Mucosa of rectum (tissue), 2 donors: Measurements from ENCODE around the gene BAIAP2.
A peak's percentile ranks its signal among the peaks of the same experiment; 100 is the strongest.

ENCODE experiments used
- H3K27ac ChIP-seq, 2 donors: one replicate each; pipeline ENCODE4 v1.7.0; 2013; ENCODE audit warnings: inconsistent platforms in 2 of 2, low read depth in 2 of 2, low read length in 2 of 2
- H3K27me3 ChIP-seq, 2 donors: one replicate each; pipeline ENCODE4 v1.7.0; 2013; ENCODE audit warnings: low read length in 2 of 2; ENCODE audit not compliant: control insufficient read depth in 2 of 2, insufficient read depth in 2 of 2
- H3K36me3 ChIP-seq, 2 donors: one replicate each; pipeline ENCODE4 v1.7.0; 2013; ENCODE audit warnings: low read length in 2 of 2; ENCODE audit not compliant: control insufficient read depth in 2 of 2, insufficient read depth in 2 of 2
- H3K4me1 ChIP-seq, 2 donors: one replicate each; pipeline ENCODE4 v1.7.0; 2013; ENCODE audit warnings: low read length in 2 of 2, mild to moderate bottlenecking in 1 of 2; ENCODE audit not compliant: control insufficient read depth in 2 of 2, insufficient read depth in 2 of 2
- H3K4me3 ChIP-seq, 2 donors: one replicate each; pipeline ENCODE4 v1.7.0; 2013; ENCODE audit warnings: low read length in 2 of 2
- H3K9ac ChIP-seq, 2 donors: one replicate each; pipeline ENCODE4 v1.7.0; 2013; ENCODE audit warnings: low read length in 2 of 2, low read depth in 1 of 2, mild to moderate bottlenecking in 1 of 2
- H3K9me3 ChIP-seq, 2 donors: one replicate each; pipeline ENCODE4 v1.7.0; 2013; ENCODE audit warnings: low read length in 2 of 2; ENCODE audit not compliant: control insufficient read depth in 2 of 2
- donor health status: healthy.
- donor health status: Normal muscosa, but diverticular disease.

Gene BAIAP2

DNA sequence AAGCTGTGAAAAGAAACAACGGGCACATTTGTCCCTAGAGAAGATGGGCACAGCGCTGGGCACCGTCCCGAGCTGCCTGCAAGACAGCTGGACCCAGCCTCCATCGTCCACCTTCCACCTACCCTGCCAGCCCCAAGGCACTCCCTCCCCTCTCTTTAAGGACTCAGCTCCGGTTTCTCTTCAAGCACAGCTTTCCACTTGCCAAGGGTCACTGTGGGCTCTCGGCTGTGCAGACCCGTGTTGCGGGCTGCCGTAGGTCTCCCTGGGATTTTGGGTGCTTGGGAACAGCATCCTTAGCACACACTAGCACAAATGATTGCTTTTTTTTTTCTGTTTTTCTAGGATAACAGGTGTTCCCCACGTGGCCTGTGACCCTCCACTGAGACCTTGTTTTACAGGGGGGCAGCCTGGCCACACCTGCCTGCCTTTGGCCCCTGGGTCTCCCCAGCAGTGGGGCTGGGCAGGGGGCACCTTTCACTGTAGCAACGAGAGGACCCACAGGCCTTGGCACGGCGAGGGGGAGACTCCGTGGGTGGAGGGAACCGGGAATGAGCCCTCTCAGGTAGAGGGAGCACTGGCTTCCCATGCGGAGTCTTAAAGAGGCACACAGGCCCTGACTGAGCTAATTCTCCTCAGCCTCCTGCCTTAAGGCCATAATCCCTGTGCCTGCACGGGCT is 41.9 kb upstream of the BAIAP2 start:
- H3K27me3 ChIP-seq: no peaks in the 10 kb centered on the region
- peaks cover 27 to 28% of the 10 kb centered on the region in 2 donors for H3K36me3 ChIP-seq
- H3K4me1 ChIP-seq: peaks cover 18 to 24% of the 10 kb centered on the region in 2 donors
- no peak overlapping the region for H3K27ac ChIP-seq
- H3K4me3 ChIP-seq: peak overlapping the region; percentile 75 to 79
- peak overlapping the region; percentile 49 to 83 for H3K9ac ChIP-seq
- H3K9me3 ChIP-seq: no peaks in the 10 kb centered on the region

DNA sequence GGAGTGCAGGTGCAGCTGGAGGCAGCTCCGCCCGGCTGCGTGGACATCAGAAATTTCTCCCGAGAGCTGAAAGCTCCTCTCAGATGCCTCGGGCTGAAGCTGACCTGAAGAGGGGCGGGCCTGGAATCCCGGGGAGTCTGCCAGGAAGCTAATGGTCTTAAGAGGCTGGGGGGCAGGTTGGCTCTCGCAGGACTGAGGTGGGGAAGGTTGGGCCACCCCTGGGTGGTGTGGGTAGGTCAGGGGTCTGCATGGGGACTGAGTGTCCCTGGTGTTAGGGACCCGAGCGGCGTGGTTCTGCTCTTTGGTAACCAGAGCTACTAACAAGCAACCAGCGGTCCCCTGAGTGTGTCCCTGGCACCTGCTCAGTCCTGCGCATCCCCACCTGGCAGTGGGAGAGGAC is 39.8 kb upstream of the BAIAP2 start:
- Histone ChIP-seq H3K4me3 (no peak overlapping the region), H3K36me3 (peaks cover 42 to 46% of the 10 kb centered on the region in 2 donors), H3K9me3 (no peaks in the 10 kb centered on the region), H3K27ac (no peak overlapping the region), H3K4me1 (peaks cover 14 to 22% of the 10 kb centered on the region in 2 donors), H3K9ac (no peak overlapping the region), H3K27me3 (no peaks in the 10 kb centered on the region)

DNA sequence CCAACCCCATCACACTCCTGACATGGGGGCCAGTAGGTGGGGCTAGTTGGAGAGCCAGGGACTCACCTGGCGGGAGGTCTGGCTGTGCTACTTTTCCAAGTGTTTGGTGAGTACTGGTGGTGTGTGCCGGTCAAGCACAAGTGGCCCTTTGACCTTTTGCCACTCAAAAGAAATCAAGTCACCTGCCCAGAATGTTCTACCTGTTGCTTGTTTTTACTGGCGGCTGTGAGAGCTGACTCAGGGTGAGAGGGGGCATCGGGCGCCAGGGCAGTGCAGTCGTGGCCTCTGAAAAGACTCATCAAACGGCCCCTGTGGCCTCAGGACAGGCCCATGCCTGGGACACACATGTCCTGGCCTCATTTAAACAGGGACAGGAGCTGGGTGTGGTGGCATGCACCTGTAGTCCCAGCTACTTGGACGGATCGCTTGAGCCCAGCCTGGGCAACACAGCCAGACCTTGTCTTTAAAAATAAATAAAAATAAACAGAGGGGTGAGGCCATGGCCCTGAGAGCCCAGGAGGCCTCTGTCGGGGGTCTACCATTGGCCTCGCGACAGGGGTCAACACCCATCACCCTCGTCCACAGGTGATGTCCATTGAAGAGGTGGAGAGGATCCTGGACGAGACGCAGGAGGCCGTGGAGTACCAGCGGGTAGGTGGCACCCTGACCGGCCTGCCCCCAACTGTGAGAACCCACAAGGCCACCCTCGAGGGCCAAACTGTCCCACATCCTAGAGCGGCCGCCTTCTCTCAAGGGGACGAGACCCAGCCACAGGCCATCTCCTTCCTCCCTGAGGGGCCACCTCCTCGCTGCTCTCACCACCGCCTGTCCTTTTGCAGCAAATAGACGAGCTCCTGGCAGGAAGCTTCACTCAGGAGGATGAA is 38.3 kb upstream of the BAIAP2 start:
- no peak overlapping the region for H3K27ac ChIP-seq
- H3K9me3 ChIP-seq: no peaks in the 10 kb centered on the region
- peaks cover 29 to 34% of the 10 kb centered on the region in 2 donors for H3K4me1 ChIP-seq
- H3K9ac ChIP-seq: no peak overlapping the region
- no peaks in the 10 kb centered on the region for H3K27me3 ChIP-seq
- H3K36me3 ChIP-seq: peaks cover 42 to 46% of the 10 kb centered on the region in 2 donors
- H3K4me3 ChIP-seq: no peak overlapping the region

DNA sequence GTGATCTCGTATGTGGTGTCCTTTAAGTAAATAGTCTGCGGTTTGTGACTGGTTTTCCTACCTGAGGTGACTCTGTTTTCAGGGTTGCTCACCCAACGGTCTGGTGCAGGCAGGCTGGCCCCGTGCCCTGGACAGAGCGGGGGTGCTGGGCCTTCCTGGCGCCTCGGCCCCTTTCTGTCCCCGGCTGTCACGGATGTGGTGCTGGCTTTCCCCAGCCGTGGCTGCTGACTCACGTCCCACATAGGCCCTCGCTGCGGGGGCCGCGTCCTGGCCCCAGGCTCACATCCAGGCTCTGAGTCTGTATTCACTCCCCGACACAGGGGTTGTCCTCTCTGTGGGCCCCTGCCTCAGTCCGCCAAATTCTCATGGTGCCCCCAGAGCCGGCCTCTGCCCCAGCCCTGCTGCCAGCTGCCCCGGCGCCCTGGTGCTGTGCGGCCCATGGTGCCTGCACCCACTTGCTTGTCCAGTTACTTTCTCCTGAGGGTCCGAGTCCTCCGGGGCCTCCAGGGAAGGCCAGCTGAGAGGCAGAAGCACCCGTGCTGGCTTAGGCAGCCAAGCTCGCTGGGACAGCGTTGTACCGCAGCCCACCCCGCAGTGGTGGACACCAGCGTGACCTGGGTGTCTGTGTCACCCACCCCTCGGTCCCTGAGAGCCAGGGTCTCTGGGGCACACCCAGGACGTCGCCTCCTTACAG is 37.4 kb upstream of the BAIAP2 start:
- no peak overlapping the region for H3K27ac ChIP-seq
- H3K4me3 ChIP-seq: no peak overlapping the region
- H3K9ac ChIP-seq: no peak overlapping the region
- H3K27me3 ChIP-seq: no peaks in the 10 kb centered on the region
- peaks cover 36 to 40% of the 10 kb centered on the region in 2 donors for H3K4me1 ChIP-seq
- H3K36me3 ChIP-seq: peaks cover 42 to 46% of the 10 kb centered on the region in 2 donors
- H3K9me3 ChIP-seq: no peaks in the 10 kb centered on the region

DNA sequence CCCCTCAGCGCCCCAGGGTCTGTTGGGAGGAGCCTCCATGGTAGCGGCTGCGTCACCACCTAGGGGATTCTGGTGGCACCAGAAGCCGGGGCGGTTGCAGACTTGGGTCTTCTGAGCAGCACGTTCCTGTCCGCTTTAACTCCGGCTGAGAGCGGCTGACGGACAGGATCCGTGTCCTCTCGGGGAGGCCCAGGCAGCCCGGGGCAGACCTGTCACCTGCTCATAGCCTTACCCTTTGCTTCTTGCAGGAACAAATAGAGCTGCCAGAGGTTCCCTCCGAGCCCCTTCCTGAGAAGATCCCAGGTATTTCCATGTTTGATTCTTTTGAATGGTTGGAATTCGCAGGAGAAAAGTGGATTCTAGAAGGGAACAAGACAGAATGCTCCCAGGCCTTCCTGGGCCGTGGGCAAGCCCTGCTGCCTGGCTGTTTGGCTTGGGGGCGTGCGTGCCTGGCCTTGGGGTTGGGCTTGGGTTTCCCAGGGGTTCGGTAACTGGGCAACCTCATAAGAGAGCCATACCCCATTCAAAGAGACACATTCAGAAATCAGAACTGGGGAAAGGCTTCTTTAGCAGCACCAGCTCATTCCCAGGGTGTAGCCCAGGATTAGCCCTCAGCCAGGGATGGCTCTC is 36.7 kb upstream of the BAIAP2 start:
- Histone ChIP-seq H3K4me3 (no peak overlapping the region), H3K36me3 (peaks cover 42 to 46% of the 10 kb centered on the region in 2 donors), H3K27ac (no peak overlapping the region), H3K27me3 (no peaks in the 10 kb centered on the region), H3K9me3 (no peaks in the 10 kb centered on the region), H3K4me1 (peaks cover 34 to 39% of the 10 kb centered on the region in 2 donors), H3K9ac (no peak overlapping the region)

DNA sequence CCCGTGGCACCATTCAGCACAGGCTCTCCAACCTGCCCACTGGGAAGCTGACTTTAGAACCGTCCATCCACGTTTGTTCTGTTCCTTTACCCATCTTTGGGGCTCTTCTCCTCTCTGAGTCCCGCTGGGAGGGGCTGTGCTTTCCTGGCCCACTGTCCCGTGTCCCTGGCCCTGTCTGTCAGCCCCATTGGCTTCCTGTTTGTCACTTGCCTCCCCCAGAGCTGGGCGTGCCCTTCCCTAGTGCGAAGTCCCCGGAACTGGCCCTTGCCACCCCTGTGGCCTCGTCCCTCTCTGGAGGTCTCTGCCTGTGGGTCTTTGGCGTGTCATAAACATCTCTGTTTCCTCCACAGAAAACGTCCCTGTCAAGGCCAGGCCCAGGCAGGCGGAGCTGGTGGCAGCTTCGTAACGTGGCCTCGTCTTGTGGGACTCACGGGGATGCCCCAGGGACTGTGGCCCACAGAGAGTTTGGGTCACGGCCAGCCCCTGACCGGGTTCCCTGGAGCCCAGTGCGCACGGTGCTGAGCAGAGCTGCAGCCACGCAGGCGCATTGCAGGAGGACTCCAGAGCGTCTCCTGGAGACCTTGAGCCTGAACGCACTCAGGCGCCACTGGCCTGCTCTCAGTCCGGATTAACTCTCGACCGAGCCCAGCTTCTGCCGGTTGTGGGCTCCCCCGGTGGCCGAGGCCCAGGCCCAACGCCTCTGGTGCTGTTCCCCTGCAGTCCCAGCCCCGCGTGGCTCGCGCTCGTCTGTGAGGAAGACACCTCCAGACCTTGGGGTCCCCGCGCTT is 36.0 kb upstream of the BAIAP2 start:
- Histone ChIP-seq H3K36me3 (peaks cover 42 to 46% of the 10 kb centered on the region in 2 donors), H3K4me1 (peaks cover 34 to 35% of the 10 kb centered on the region in 2 donors), H3K9me3 (no peaks in the 10 kb centered on the region), H3K4me3 (no peak overlapping the region), H3K27me3 (peaks cover 0 to 2% of the 10 kb centered on the region in 2 donors), H3K27ac (no peak overlapping the region), H3K9ac (no peak overlapping the region)

DNA sequence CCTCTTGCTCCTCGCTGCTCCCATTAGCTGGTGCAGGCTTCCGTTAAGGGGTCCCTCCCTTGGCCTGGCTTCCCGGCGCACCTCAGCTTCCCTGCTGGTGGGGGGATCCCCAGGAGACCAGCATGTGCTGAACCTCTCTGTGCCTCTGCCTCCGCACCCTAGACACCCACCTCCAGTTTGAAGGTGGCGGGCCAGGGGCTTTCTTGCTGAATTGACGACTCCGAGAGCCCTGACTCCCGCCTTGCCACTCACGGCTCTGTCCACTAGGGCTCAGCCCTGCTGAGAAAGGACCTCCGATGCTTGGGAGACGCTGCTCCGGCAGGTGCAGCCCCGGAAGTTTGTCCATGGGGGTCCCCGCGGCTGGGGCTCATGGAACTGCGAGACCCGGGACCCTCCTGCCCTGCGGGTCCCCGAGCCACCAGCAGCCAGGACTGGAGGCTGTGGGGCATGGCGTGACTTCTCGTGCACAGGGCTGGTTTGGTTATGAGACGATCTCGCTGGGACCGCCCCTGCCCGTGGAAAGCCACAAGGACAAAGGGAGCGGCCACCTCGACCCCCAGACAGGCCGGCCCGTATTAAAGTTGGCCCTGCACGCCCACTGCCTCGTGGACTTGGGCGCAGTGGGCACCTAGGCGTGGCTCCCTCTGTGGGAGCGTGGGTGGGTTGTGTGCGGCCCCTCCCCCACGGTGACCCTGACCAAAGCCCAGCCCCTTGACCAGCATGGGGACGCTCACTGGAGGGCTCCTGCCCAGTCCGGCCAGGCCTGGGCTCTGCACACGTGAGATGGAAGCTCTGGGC is 35.2 kb upstream of the BAIAP2 start:
- Histone ChIP-seq H3K4me3 (no peak overlapping the region), H3K9me3 (no peaks in the 10 kb centered on the region), H3K36me3 (peaks cover 42 to 46% of the 10 kb centered on the region in 2 donors), H3K27me3 (peaks cover 0 to 7% of the 10 kb centered on the region in 2 donors), H3K27ac (peak overlapping the region; percentile 84), H3K4me1 (peaks cover 38 to 41% of the 10 kb centered on the region in 2 donors), H3K9ac (peak overlapping the region in 1 of 2 donors; percentile 54)

DNA sequence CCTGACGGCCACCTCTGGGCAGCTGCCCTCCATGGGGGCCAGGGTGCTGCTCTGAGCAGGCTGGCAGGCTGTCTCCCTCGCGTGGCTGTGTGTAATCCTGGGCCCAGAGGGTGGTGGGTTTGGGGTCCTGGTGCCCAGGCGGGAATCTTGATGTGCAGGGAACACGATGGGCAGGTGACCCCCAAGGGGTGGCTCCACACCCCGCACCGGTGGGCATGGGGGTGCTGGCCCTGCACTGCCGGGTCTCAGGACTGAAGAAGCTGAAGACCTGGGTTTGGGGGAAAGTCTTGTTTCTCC is 34.7 kb upstream of the BAIAP2 start:
- Histone ChIP-seq H3K4me3 (no peak overlapping the region), H3K9ac (peak overlapping the region in 1 of 2 donors; percentile 54), H3K27ac (peak overlapping the region; percentile 84), H3K36me3 (peaks cover 38 to 44% of the 10 kb centered on the region in 2 donors), H3K27me3 (peaks cover 0 to 9% of the 10 kb centered on the region in 2 donors), H3K4me1 (peaks cover 38 to 41% of the 10 kb centered on the region in 2 donors), H3K9me3 (no peaks in the 10 kb centered on the region)
